Mesenchymal stem cell (in vitro differentiated cells and primary cell): ENCODE measurements around the gene KCNK5.

Experiments used
- DNase-seq: peaks from one replicate; pipeline ENCODE4 v3.0.0-alpha.2; 2013
- H2AFZ ChIP-seq: one replicate; pipeline ENCODE4 v1.6.1; 2013; ENCODE audit warnings: low read depth, mild to moderate bottlenecking, control low read depth, inconsistent platforms, low read length, moderate library complexity
- H2AK5ac ChIP-seq: 2 replicates; pipeline ENCODE4 v1.6.1; 2013; ENCODE audit warnings: low read length, moderate library complexity, mild to moderate bottlenecking, inconsistent platforms; ENCODE audit not compliant: severe bottlenecking
- H2BK120ac ChIP-seq: one replicate; pipeline ENCODE4 v1.6.1; 2013; ENCODE audit warnings: low read depth, mild to moderate bottlenecking, inconsistent platforms, low read length, moderate library complexity
- H2BK12ac ChIP-seq, 2 experiments: one replicate each; pipeline ENCODE4 v1.6.1; 2013; ENCODE audit warnings: inconsistent platforms in 2 of 2, low read length in 2 of 2, mild to moderate bottlenecking in 2 of 2, moderate library complexity in 2 of 2, control low read depth in 1 of 2
- H2BK15ac ChIP-seq: one replicate; pipeline ENCODE4 v1.6.1; 2013; ENCODE audit warnings: mild to moderate bottlenecking, low read depth, inconsistent platforms; ENCODE audit not compliant: poor library complexity, severe bottlenecking
- H2BK5ac ChIP-seq: 2 replicates; pipeline ENCODE4 v1.6.1; 2013; ENCODE audit warnings: low read depth, mild to moderate bottlenecking, low read length, control low read depth, inconsistent platforms; ENCODE audit not compliant: poor library complexity, severe bottlenecking
- H3K14ac ChIP-seq, 2 experiments: one replicate each; pipeline ENCODE4 v1.6.1; 2013; ENCODE audit warnings: inconsistent platforms in 2 of 2, low read length in 2 of 2, control low read depth in 1 of 2, mild to moderate bottlenecking in 1 of 2, moderate library complexity in 1 of 2
- H3K18ac ChIP-seq, 2 experiments: one replicate each; pipeline ENCODE4 v1.6.1; 2013; ENCODE audit warnings: inconsistent platforms in 2 of 2, low read length in 2 of 2, control low read depth in 1 of 2, low read depth in 1 of 2, mild to moderate bottlenecking in 1 of 2
- H3K23ac ChIP-seq, 2 experiments: one replicate each; pipeline ENCODE4 v1.6.1; 2013; ENCODE audit warnings: inconsistent platforms in 2 of 2, low read length in 2 of 2, mild to moderate bottlenecking in 2 of 2, moderate library complexity in 2 of 2, control low read depth in 1 of 2
- H3K27ac ChIP-seq: 2 replicates; pipeline ENCODE4 v1.5.1; 2013; ENCODE audit warnings: mild to moderate bottlenecking, moderate library complexity, low read length, control low read depth, inconsistent platforms; ENCODE audit not compliant: poor library complexity, severe bottlenecking
- H3K27me3 ChIP-seq, 2 experiments: 2 replicates each; pipeline versions ENCODE4 v1.6.1 to v1.7.0; 2013; ENCODE audit warnings: low read length in 2 of 2, mild to moderate bottlenecking in 2 of 2, moderate library complexity in 2 of 2, control low read depth in 1 of 2, inconsistent platforms in 1 of 2; ENCODE audit not compliant: control insufficient read depth in 1 of 2, insufficient read depth in 1 of 2
- H3K36me3 ChIP-seq, 2 experiments: 2 replicates each; pipeline versions ENCODE4 v1.6.1 to v1.7.0; 2013; ENCODE audit warnings: low read length in 2 of 2, control low read depth in 1 of 2, inconsistent platforms in 1 of 2, low read depth in 1 of 2, mild to moderate bottlenecking in 1 of 2; ENCODE audit not compliant: insufficient read depth in 2 of 2, control insufficient read depth in 1 of 2
- H3K4ac ChIP-seq, 2 experiments: one replicate each; pipeline ENCODE4 v1.6.1; 2013; ENCODE audit warnings: inconsistent platforms in 2 of 2, low read length in 2 of 2, mild to moderate bottlenecking in 2 of 2, moderate library complexity in 2 of 2, control low read depth in 1 of 2, low read depth in 1 of 2
- H3K4me1 ChIP-seq: 2 replicates; pipeline ENCODE4 v1.6.1; 2013; ENCODE audit warnings: low read depth, low read length, control low read depth; ENCODE audit not compliant: control insufficient read depth, insufficient read depth
- H3K4me2 ChIP-seq: 2 replicates; pipeline ENCODE4 v1.6.1; 2013; ENCODE audit warnings: low read length, mild to moderate bottlenecking, inconsistent platforms; ENCODE audit not compliant: poor library complexity, severe bottlenecking
- H3K4me3 ChIP-seq, 2 experiments: 2 replicates each; pipeline versions ENCODE4 v1.5.1 to v1.7.0; 2013; ENCODE audit warnings: low read length in 2 of 2, mild to moderate bottlenecking in 2 of 2, control low read depth in 1 of 2, low read depth in 1 of 2; ENCODE audit not compliant: insufficient read depth in 1 of 2
- H3K79me1 ChIP-seq: replicated peaks from 2 replicates; pipeline ENCODE4 v1.6.1; 2013; ENCODE audit warnings: mild to moderate bottlenecking, control low read depth, low read length, inconsistent platforms; ENCODE audit not compliant: poor library complexity, severe bottlenecking
- H3K9ac ChIP-seq: 2 replicates; pipeline ENCODE4 v1.7.0; 2013; ENCODE audit warnings: mild to moderate bottlenecking, low read length, moderate library complexity
- H3K9me3 ChIP-seq: 2 replicates; pipeline ENCODE4 v1.7.0; 2013; ENCODE audit warnings: mild to moderate bottlenecking, low read length; ENCODE audit not compliant: control insufficient read depth
- H4K8ac ChIP-seq: one replicate; pipeline ENCODE4 v1.6.1; 2013; ENCODE audit warnings: inconsistent platforms, mild to moderate bottlenecking, low read length, moderate library complexity
- H4K91ac ChIP-seq: one replicate; pipeline ENCODE4 v1.6.1; 2013; ENCODE audit warnings: mild to moderate bottlenecking, low read length, inconsistent platforms
- WGBS: methylation state at CpG from one replicate; pipeline ENCODE4 v1.1.7; 2013; ENCODE audit warnings: mixed read lengths; 5-methylcytosine and 5-hydroxymethylcytosine counted together

The KCNK5 gene

DNA sequence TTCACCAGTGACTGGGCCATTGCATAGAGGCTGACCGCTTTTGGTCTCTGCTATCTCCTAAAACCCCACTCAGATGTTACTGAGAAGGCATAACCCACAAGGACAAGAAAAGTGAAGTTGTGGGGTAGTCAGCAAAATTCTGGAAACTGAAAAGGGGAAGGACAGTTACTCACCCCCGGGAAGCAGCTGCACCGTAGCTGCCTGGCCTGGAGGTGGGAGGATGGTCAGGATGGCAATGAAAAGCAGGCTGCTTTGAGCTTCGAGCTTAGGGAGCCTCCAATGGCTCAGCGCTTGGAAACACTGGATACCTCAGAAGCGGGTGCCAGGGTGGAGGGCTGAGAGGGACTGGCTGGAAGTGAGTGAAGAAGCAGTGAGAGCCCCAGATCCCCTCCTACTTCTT is 56.0 kb downstream of the KCNK5 start:
- H4K91ac ChIP-seq = no peak overlapping the region
- no peak overlapping the region for H2BK5ac ChIP-seq
- H2BK120ac ChIP-seq = no peak overlapping the region
- no peak overlapping the region for H3K23ac ChIP-seq
- no peak overlapping the region for H2BK12ac ChIP-seq
- H3K27me3 ChIP-seq = peaks cover 0 to 18% of the 10 kb centered on the region in 2 experiments
- H2AFZ ChIP-seq = no peak overlapping the region
- H3K18ac ChIP-seq = no peak overlapping the region
- no peak overlapping the region for H3K9ac ChIP-seq
- no peak for DNase-seq
- H3K4me1 ChIP-seq = no peaks in the 10 kb centered on the region
- no peak overlapping the region for H3K14ac ChIP-seq
- no peak overlapping the region for H3K27ac ChIP-seq
- no peak overlapping the region for H3K4ac ChIP-seq
- H2BK15ac ChIP-seq = no peak overlapping the region
- no peak overlapping the region for H4K8ac ChIP-seq
- peaks cover 27% of the 10 kb centered on the region for H3K9me3 ChIP-seq
- H3K79me1 ChIP-seq = no peaks in the 10 kb centered on the region
- H3K4me2 ChIP-seq = no peak overlapping the region
- no peak overlapping the region for H3K4me3 ChIP-seq
- no peaks in the 10 kb centered on the region for H3K36me3 ChIP-seq
- WGBS = 73% methylated on average over 4 of the region's 6 CpGs
- H2AK5ac ChIP-seq = no peak overlapping the region

DNA sequence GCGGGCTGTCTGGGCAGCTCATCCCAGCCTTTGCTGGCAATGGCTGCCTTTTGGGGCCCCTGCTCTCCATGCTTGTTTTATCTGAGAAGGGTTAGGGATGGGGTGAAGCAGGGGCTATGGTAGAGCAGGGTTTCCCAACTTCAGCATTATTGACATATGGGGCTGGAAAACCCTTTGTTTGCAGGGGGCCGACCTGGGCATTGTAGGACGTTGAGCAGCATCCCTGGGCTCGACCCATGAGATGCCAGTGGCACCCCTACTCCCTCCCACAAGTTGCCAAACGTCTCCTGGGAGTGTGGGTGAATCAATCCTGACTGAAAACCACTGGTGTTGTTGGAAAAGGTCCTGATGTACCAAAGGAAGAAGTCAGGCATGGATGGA is 56.9 kb downstream of the KCNK5 start:
- H3K4me1 ChIP-seq = no peaks in the 10 kb centered on the region
- H4K8ac ChIP-seq = no peak overlapping the region
- no peak overlapping the region for H3K4ac ChIP-seq
- H3K14ac ChIP-seq = no peak overlapping the region
- no peak overlapping the region for H2BK12ac ChIP-seq
- H2BK5ac ChIP-seq = no peak overlapping the region
- H2AFZ ChIP-seq = no peak overlapping the region
- no peak overlapping the region for H3K9ac ChIP-seq
- H3K27me3 ChIP-seq = peaks cover 5 to 27% of the 10 kb centered on the region in 2 experiments
- no peak overlapping the region for H2BK15ac ChIP-seq
- H3K4me2 ChIP-seq = no peak overlapping the region
- H3K4me3 ChIP-seq = no peak overlapping the region
- no peaks in the 10 kb centered on the region for H3K36me3 ChIP-seq
- DNase-seq = no peak
- no peak overlapping the region for H3K27ac ChIP-seq
- H3K18ac ChIP-seq = no peak overlapping the region
- H2BK120ac ChIP-seq = no peak overlapping the region
- 48% methylated on average over 4 of the region's 5 CpGs for WGBS
- H3K9me3 ChIP-seq = peaks cover 21% of the 10 kb centered on the region
- no peak overlapping the region for H4K91ac ChIP-seq
- H3K23ac ChIP-seq = no peak overlapping the region
- H2AK5ac ChIP-seq = no peak overlapping the region
- H3K79me1 ChIP-seq = no peaks in the 10 kb centered on the region

- Histone ChIP-seq H3K79me1 (no peaks in the 10 kb centered on the region), H3K4me3 (no peak overlapping the region), H2BK120ac (no peak overlapping the region), H4K91ac (no peak overlapping the region), H3K9me3 (peaks cover 14% of the 10 kb centered on the region), H3K23ac (no peak overlapping the region), H3K4me2 (no peak overlapping the region), H3K27me3 (peaks cover 7 to 32% of the 10 kb centered on the region in 2 experiments), H3K27ac (no peak overlapping the region), H3K4ac (no peak overlapping the region), H4K8ac (no peak overlapping the region), H2BK5ac (no peak overlapping the region), H2AK5ac (no peak overlapping the region), H3K18ac (no peak overlapping the region), H2BK15ac (no peak overlapping the region), H3K14ac (no peak overlapping the region), H3K9ac (no peak overlapping the region), H2BK12ac (no peak overlapping the region), H3K36me3 (no peaks in the 10 kb centered on the region), H3K4me1 (no peaks in the 10 kb centered on the region), H2AFZ (no peak overlapping the region)
- DNase-seq = no peak
- 67% methylated on average over 4 of the region's 4 CpGs for WGBS
These were observed 57.5 kb downstream of the KCNK5 start for GRCh38 chr6:39171489-39172376.

DNA sequence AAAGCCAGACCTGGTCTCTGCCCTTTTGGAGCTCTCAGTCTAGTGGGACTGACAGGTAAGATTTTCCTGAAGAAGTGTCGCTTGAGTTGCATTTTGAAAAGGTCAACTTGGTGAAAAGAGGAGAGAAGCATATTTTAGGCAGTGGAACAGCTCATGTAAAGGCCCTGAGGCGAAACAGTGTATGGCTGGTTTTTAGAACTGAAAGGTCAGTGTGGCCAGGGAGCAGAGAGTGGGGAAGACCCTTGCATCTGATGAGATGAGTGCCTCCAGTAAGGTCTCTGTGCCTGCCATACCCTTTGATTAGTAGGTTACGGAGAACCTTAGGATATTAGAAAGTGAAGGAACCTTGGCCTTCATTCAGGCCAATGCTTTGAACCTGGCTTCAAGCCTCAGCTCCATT is 58.4 kb downstream of the KCNK5 start:
- Histone ChIP-seq H3K4me1 (peaks cover 2% of the 10 kb centered on the region), H2BK12ac (no peak overlapping the region), H3K23ac (no peak overlapping the region), H3K9ac (no peak overlapping the region), H3K4me2 (no peak overlapping the region), H3K4me3 (no peak overlapping the region), H2BK120ac (no peak overlapping the region), H3K27me3 (peaks cover 7 to 32% of the 10 kb centered on the region in 2 experiments), H4K91ac (no peak overlapping the region), H3K4ac (no peak overlapping the region), H3K18ac (no peak overlapping the region), H3K9me3 (peaks cover 13% of the 10 kb centered on the region), H2BK5ac (no peak overlapping the region), H3K79me1 (no peaks in the 10 kb centered on the region), H4K8ac (no peak overlapping the region), H3K36me3 (no peaks in the 10 kb centered on the region), H2BK15ac (no peak overlapping the region), H2AFZ (no peak overlapping the region), H2AK5ac (no peak overlapping the region), H3K14ac (no peak overlapping the region), H3K27ac (no peak overlapping the region)
- WGBS = 70% methylated on average over 3 of the region's 3 CpGs
- no peak for DNase-seq
